GM12865 (cell line): ENCODE results near the gene HNRNPAB.
"Not testable (repeated sequence)": the region's sequence is repeated elsewhere in the genome, so short reads cannot be mapped to it uniquely, and the experiment has no call there.

Source experiments
- DNase-seq: peaks from one replicate; pipeline ENCODE4 v3.0.0; 2010; ENCODE audit warnings: low read depth
- H3K4me3 ChIP-seq: 2 replicates; pipeline ENCODE4 v1.5.1; 2011; ENCODE audit warnings: mild to moderate bottlenecking, low read depth, low read length, control low read depth
- TF ChIP-seq, protein P1 (sequence below): IDR thresholded peaks from 2 replicates; pipeline ENCODE4 v1.5.1; 2011; ENCODE audit warnings: low read length, control low read depth, low read depth, inconsistent platforms; ENCODE audit not compliant: insufficient read depth; ENCODE audit errors: missing control alignments

HNRNPAB gene

GRCh38 chr5:178250263-178250662, 45.9 kb downstream of the HNRNPAB start:
- DNase-seq: no peak
- TF ChIP-seq, protein P1, sequence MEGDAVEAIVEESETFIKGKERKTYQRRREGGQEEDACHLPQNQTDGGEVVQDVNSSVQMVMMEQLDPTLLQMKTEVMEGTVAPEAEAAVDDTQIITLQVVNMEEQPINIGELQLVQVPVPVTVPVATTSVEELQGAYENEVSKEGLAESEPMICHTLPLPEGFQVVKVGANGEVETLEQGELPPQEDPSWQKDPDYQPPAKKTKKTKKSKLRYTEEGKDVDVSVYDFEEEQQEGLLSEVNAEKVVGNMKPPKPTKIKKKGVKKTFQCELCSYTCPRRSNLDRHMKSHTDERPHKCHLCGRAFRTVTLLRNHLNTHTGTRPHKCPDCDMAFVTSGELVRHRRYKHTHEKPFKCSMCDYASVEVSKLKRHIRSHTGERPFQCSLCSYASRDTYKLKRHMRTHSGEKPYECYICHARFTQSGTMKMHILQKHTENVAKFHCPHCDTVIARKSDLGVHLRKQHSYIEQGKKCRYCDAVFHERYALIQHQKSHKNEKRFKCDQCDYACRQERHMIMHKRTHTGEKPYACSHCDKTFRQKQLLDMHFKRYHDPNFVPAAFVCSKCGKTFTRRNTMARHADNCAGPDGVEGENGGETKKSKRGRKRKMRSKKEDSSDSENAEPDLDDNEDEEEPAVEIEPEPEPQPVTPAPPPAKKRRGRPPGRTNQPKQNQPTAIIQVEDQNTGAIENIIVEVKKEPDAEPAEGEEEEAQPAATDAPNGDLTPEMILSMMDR: no peak
- no peak overlapping the region for H3K4me3 ChIP-seq

- no peak overlapping the region for H3K4me3 ChIP-seq
- TF ChIP-seq, protein P1: no peak
- no peak for DNase-seq
Measured at GRCh38 chr5:178252258-178252657, 47.9 kb downstream of the HNRNPAB start.

DNA sequence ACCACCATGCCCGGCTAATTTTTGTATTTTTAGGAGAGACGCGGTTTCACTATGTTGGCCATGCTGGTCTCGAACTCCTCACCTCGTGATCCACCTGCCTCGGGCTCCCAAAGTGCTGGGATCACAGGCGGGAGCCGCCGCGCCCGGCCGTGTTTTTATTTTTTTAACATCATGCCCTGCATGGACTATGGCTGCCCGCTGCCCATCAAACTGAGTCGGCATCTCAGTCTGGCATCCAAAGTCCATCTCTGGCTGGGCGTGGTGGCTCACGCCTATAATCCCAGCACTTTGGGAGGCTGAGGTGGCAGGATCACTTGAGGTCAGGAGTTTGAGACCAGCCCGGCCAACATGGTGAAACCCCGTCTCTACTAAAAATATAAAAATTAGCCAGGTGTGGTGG, 49.3 kb downstream of the HNRNPAB start:
- H3K4me3 ChIP-seq, DNase-seq: not testable (repeated sequence)

- TF ChIP-seq, protein P1: no peak
- no peak for DNase-seq
- H3K4me3 ChIP-seq: no peak overlapping the region
Measured at GRCh38 chr5:178256746-178257145, 52.4 kb downstream of the HNRNPAB start.

DNA sequence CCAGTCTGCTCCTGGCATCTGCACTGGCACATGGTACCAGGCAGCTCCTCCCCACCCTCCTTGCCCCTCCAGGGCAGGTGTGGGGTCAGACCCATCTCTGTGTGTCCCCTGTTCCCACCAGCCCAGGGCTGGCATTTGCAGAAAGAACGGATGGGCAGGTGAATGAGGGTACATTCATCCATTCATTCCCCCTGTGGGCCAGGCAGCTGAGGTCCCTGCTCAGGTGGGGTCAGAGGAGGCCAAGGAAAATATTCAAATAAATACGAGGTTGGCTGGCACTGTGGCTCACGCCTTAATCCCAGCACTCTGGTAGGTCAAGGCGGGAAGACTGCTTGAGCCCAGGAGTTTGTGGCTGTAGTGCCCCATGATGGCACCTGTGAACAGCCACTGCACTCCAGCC, 53.3 kb downstream of the HNRNPAB start:
- DNase-seq: no peak
- no peak overlapping the region for H3K4me3 ChIP-seq
- TF ChIP-seq, protein P1: no peak

GRCh38 chr5:178259623-178260536, 55.5 kb downstream of the HNRNPAB start:
- TF ChIP-seq, protein P1: no peak
- H3K4me3 ChIP-seq: no peak overlapping the region
- DNase-seq: no peak
